ENCODE results near the gene HMG20B.

Gene HMG20B

DNA sequence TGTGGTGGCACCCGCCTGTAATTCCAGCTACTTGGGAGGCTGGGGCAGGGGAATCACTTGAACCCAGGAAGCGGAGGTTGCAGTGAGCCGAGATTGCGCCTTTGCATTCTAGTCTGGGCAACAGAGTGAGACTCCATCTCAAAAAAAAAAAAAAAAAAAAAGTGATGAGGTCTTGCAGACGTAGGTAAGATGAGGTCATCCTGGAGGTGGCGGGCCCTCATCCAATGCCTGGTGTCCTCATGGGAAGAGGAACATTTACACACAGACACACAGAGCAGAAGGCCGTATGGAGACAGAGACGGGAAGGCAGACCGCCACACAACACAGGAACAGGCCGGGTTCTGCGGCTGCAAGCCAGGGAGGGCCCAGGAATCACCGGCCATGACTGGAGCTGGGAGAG, 49.5 kb downstream of the HMG20B start:
- no peak for DNase-seq

DNA sequence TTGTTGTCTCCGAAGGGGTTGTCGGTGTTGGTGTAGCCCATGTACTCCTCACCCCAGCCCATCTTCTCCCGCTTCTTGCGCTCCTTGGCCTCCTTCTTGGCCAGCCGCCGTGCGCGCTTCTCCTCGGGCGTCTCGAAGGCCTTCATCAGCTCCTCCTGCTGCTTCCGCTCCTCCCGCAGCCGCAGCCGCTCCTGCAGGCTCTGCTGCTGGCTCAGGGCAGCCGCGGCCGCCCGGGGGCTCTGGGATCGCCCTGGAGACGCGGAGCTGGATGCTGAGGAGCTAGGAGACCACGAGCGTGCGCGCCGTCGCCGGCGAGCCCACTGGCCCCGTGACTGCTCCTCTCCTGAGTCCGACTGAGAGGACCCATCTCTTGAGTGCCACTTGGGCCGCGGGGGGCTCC, 51.0 kb downstream of the HMG20B start:
- no peak for DNase-seq

DNA sequence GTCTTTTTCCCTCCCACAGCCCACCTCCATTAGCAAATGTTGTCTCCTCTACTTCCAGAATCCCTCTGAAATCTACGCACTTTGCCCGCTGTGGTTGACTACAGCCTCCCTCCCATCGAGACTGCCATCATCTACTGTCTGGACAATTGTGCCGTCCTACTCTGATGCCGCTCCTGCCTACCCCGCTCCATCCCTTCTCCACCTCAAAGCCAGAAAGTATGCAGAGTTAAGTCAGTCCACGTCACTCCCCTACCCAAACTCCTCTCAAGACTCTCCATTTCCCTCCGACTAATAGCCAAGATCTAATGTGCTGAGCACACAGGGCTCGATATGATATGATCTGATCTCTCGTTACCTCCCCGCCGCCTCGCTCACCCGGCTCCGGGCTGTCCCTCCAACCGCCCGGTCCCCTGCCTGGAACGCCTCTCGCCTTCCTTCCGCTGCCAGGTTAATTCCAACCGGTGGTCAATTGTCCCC, 53.3 kb downstream of the HMG20B start:
- DNase-seq = no peak

DNA sequence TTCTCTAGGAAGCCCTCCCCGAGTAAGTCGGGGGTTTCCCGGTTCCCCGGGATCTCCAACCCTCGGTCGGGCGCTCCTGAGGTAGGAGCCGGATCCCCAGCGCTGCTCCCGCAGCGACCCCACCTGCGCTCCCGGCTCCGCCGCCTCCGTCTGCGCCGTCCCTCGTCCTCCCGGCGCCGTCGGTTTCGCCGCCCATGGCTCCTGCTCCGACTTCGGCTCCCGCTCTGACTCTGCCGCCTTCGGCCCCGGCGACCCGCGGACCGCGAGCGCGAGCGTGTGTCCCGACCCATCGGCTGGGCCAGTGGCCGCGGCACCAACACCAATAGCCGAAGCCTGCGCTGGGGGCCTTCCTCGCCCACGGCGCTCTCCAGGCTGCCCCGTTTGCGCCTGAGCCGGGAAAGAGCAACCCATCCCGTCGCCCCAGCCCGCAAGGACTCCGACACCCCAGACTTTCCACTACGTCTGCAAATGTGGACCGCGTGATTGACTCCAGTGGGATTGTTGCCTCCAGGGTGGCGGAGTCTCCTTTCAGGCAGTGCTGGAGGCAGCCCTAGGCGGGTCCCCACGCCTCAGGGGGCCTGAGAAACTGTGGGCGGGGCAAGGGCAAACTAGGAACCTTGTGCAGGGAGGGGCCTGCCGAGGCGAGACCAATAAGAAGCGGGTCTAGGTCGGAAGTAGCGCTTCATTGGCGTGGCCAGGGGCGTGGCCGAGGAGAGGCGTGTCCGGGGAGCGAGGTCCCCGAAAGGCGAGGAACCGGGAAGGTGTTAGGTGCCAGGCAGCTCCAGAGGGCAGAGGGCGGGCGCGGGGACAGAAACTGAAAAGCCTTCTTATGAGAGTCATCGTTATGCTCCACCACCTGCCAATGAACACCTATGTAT, 54.0 kb downstream of the HMG20B start, which contains the start of gene CACTIN:
CACTIN (minus strand) TSS at position 318 of the 878 bp plus-strand sequence; CDS start at position 290, 28 bp downstream.
- peak; percentile 99 for DNase-seq

DNA sequence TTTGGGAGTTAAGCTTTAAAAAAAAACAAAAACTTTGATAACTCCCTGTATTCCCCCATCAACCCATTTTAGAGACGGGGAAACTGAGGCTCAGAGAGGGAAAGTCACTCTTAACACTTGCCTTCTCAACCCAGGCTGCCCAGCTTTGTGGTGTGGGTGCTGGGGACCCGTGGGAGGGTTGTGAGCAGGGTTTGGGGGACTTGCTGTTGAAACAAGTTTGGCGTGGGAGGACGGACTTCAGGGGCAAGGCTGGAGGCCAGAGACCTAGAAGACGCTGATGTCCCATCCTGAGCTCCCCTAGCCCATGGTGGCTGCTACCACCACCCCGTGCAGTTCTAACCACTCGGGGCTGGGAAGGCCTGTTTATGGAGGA, 54.6 kb downstream of the HMG20B start:
- DNase-seq = no peak

Measured in stimulated activated CD4-positive, alpha-beta T cell treated with anti-CD3 and anti-CD28 coated beads, Interleukin-4, amount 100 ng/mL, for 1 hour (primary cell).